WTC11 (cell line): ENCODE measurements around the gene LCE1D. TPM values are rescaled to one million over a fixed set of nuclear protein-coding genes. Genes with fewer than 3 reads are reported as not detected.

Source experiments
- ATAC-seq: fragments of 200-7000 bp; cut with Tn5 transposase; 2 replicates; pipeline ENCODE4 v1.10.0; 2021; ENCODE audit warnings: mild to moderate bottlenecking, moderate library complexity
- CTCF ChIA-PET: fragments of 300-600 bp; sonication (Branson Sonifier 250); formaldehyde crosslinking; loops from one replicate; lab custom pipeline; 2021; ENCODE audit warnings: antibody characterized with exemption; lab: Charles Lee
- POLR2A ChIA-PET: fragments of 350-600 bp; sonication (Branson Sonifier 250); formaldehyde crosslinking; loops from one replicate; lab custom pipeline; 2021; ENCODE audit warnings: antibody characterized with exemption; lab: Charles Lee
- DNase-seq: peaks from one replicate; pipeline ENCODE4 v3.0.0; 2021; ENCODE audit warnings: low spot score
- H3K27ac Mint-ChIP-seq: 2 replicates; pipeline ENCODE4 v1.8.0; 2021; ENCODE audit warnings: mixed read lengths
- H3K27me3 Mint-ChIP-seq: 2 replicates; pipeline ENCODE4 v1.8.0; 2021; ENCODE audit warnings: low read depth, mild to moderate bottlenecking, moderate library complexity, mixed read lengths
- H3K36me3 Mint-ChIP-seq: 2 replicates; pipeline ENCODE4 v1.8.0; 2021; ENCODE audit warnings: mixed read lengths
- H3K4me1 Mint-ChIP-seq: 2 replicates; pipeline ENCODE4 v1.8.0; 2022; ENCODE audit warnings: mixed read lengths
- H3K4me3 Mint-ChIP-seq: 2 replicates; pipeline ENCODE4 v1.8.0; 2021; ENCODE audit warnings: mild to moderate bottlenecking, moderate library complexity, mixed read lengths
- H3K9me3 Mint-ChIP-seq: 2 replicates; pipeline ENCODE4 v1.8.0; 2021; ENCODE audit warnings: mixed read lengths
- ESRRA ChIP-seq: sonication (generic); formaldehyde crosslinking; IDR thresholded peaks from 2 replicates; pipeline ENCODE4 v1.8.1; 2022; ENCODE audit warnings: mild to moderate bottlenecking, missing genetic modification reagents, borderline replicate concordance
- FOXJ3 ChIP-seq: sonication (generic); formaldehyde crosslinking; IDR thresholded peaks from 2 replicates; pipeline ENCODE4 v1.9.0; 2021; ENCODE audit warnings: missing genetic modification reagents, mild to moderate bottlenecking, borderline replicate concordance
- FOXP4 ChIP-seq: sonication (generic); formaldehyde crosslinking; IDR thresholded peaks from 2 replicates; pipeline ENCODE4 v1.8.0; 2022; ENCODE audit warnings: mild to moderate bottlenecking, missing genetic modification reagents
- GTF2I ChIP-seq: fragments of 250-450 bp; sonication (Bioruptor Pico); conservative IDR thresholded peaks from 2 replicates; pipeline ENCODE4 v1.4.0; 2021; ENCODE audit warnings: mild to moderate bottlenecking
- IRF1 ChIP-seq: sonication (generic); formaldehyde crosslinking; IDR thresholded peaks from 2 replicates; pipeline ENCODE4 v1.8.0; 2023; ENCODE audit warnings: missing genetic modification reagents
- JUN ChIP-seq: sonication (generic); formaldehyde crosslinking; IDR thresholded peaks from 2 replicates; pipeline ENCODE4 v1.8.0; 2023; ENCODE audit warnings: mild to moderate bottlenecking, missing genetic modification reagents
- NFATC4 ChIP-seq: fragments of 250-450 bp; sonication (Bioruptor Pico); IDR thresholded peaks from 2 replicates; pipeline ENCODE4 v1.9.0; 2021; ENCODE audit warnings: mild to moderate bottlenecking
- NFYB ChIP-seq: sonication (generic); formaldehyde crosslinking; conservative IDR thresholded peaks from 2 replicates; pipeline ENCODE4 v1.8.0; 2022; ENCODE audit warnings: low read depth, missing genetic modification reagents
- RORB ChIP-seq: fragments of 250-450 bp; sonication (Bioruptor Pico); IDR thresholded peaks from 2 replicates; pipeline ENCODE4 v1.9.0; 2021; ENCODE audit warnings: mild to moderate bottlenecking
- SMAD3 ChIP-seq: sonication (generic); formaldehyde crosslinking; IDR thresholded peaks from 2 replicates; pipeline ENCODE4 v1.8.0; 2022; ENCODE audit warnings: missing genetic modification reagents, mild to moderate bottlenecking, borderline replicate concordance
- STAT6 ChIP-seq: sonication (generic); formaldehyde crosslinking; conservative IDR thresholded peaks from 2 replicates; pipeline ENCODE4 v1.8.1; 2023; ENCODE audit warnings: mild to moderate bottlenecking, low read depth, missing genetic modification reagents, moderate library complexity
- USF2 ChIP-seq: sonication (generic); formaldehyde crosslinking; IDR thresholded peaks from 2 replicates; pipeline ENCODE4 v1.8.1; 2023; ENCODE audit warnings: mild to moderate bottlenecking, missing genetic modification reagents, moderate library complexity
- ZNF138 ChIP-seq: sonication (generic); formaldehyde crosslinking; conservative IDR thresholded peaks from 2 replicates; pipeline ENCODE4 v1.8.1; 2022; ENCODE audit warnings: mild to moderate bottlenecking, moderate library complexity, missing genetic modification reagents
- total RNA-seq: library from RNA; stranded (reverse); gene quantifications from 3 replicates; pipeline ENCODE4 v1.2.3, GENCODE V29; 2021
- TF ChIP-seq, protein P1 (sequence below): fragments of 250-450 bp; sonication (Bioruptor Pico); IDR thresholded peaks from 2 replicates; pipeline ENCODE4 v2.1.2; 2022; ENCODE audit warnings: mild to moderate bottlenecking, moderate library complexity
- TF ChIP-seq, protein P2 (sequence below): fragments of 250-450 bp; sonication (Bioruptor Pico); IDR thresholded peaks from 2 replicates; pipeline ENCODE4 v1.9.0; 2021; ENCODE audit warnings: mild to moderate bottlenecking
- TF ChIP-seq, protein P3 (sequence below): fragments of 200-600 bp; IDR thresholded peaks from 2 replicates; pipeline ENCODE4 v1.8.0; 2022; ENCODE audit warnings: antibody characterized with exemption
- TF ChIP-seq, protein P4 (sequence below): sonication (generic); formaldehyde crosslinking; IDR thresholded peaks from 2 replicates; pipeline ENCODE4 v1.8.0; 2022; ENCODE audit warnings: mild to moderate bottlenecking, missing genetic modification reagents

LCE1D gene
- total RNA-seq, 1 experiment from 2014 or later, result not detected

DNA sequence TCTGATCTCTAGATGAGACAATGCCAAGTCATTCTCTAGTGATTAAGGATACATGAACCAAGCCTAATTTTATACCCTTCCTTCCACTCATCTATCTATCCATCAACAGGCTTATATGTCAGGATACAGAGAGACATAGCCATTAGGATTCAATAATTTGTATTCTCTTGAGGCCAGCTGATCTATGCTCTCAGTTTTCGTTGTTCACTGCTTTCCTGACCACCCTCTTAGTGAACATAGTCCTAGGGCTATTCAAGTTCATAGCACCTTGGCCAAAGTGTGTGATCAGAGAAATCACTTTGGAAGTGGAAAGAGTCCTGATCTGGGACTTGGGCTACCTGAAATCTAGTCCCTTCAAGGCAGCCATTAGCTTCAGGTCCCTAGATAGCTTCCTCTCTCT, 42.9 kb upstream of the LCE1D start:
- no peak for DNase-seq
- Mint-ChIP-seq H3K4me1 (no peaks in the 10 kb centered on the region), H3K9me3 (peaks cover 89% of the 10 kb centered on the region), H3K27ac (no peak overlapping the region)
- ATAC-seq, result no peak
- TF ChIP-seq GTF2I (no peak), NFYB (no peak), USF2 (CRISPR knock-in tag) (no peak), SMAD3 (no peak), ESRRA (CRISPR knock-in tag) (no peak), ZNF138 (CRISPR knock-in tag) (no peak), NFATC4 (CRISPR knock-in tag) (no peak), JUN (CRISPR knock-in tag) (no peak), FOXJ3 (no peak), FOXP4 (no peak), IRF1 (CRISPR knock-in tag) (no peak), STAT6 (CRISPR knock-in tag) (no peak), RORB (no peak)
- TF ChIP-seq, protein P1, sequence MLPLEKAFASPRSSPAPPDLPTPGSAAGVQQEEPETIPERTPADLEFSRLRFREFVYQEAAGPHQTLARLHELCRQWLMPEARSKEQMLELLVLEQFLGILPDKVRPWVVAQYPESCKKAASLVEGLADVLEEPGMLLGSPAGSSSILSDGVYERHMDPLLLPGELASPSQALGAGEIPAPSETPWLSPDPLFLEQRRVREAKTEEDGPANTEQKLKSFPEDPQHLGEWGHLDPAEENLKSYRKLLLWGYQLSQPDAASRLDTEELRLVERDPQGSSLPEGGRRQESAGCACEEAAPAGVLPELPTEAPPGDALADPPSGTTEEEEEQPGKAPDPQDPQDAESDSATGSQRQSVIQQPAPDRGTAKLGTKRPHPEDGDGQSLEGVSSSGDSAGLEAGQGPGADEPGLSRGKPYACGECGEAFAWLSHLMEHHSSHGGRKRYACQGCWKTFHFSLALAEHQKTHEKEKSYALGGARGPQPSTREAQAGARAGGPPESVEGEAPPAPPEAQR (CRISPR knock-in tag), result no peak
- TF ChIP-seq, protein P2, sequence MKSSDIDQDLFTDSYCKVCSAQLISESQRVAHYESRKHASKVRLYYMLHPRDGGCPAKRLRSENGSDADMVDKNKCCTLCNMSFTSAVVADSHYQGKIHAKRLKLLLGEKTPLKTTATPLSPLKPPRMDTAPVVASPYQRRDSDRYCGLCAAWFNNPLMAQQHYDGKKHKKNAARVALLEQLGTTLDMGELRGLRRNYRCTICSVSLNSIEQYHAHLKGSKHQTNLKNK (CRISPR knock-in tag), result no peak
- TF ChIP-seq, protein P3, sequence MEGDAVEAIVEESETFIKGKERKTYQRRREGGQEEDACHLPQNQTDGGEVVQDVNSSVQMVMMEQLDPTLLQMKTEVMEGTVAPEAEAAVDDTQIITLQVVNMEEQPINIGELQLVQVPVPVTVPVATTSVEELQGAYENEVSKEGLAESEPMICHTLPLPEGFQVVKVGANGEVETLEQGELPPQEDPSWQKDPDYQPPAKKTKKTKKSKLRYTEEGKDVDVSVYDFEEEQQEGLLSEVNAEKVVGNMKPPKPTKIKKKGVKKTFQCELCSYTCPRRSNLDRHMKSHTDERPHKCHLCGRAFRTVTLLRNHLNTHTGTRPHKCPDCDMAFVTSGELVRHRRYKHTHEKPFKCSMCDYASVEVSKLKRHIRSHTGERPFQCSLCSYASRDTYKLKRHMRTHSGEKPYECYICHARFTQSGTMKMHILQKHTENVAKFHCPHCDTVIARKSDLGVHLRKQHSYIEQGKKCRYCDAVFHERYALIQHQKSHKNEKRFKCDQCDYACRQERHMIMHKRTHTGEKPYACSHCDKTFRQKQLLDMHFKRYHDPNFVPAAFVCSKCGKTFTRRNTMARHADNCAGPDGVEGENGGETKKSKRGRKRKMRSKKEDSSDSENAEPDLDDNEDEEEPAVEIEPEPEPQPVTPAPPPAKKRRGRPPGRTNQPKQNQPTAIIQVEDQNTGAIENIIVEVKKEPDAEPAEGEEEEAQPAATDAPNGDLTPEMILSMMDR, result no peak
- TF ChIP-seq, all 79 proteins: peak for 0
- peaks cover 74% of the 10 kb centered on the region for H3K36me3 Mint-ChIP-seq
- POLR2A ChIA-PET, result no interaction called here
- CTCF ChIA-PET, result no interaction called here
- no peak overlapping the region for H3K4me3 Mint-ChIP-seq
- peaks cover 17% of the 10 kb centered on the region for H3K27me3 Mint-ChIP-seq

GRCh38 chr1:152756872-152757271, 39.6 kb upstream of the LCE1D start:
- Mint-ChIP-seq H3K9me3 (peaks cover 97% of the 10 kb centered on the region), H3K4me3 (no peak overlapping the region), H3K27me3 (peaks cover 20% of the 10 kb centered on the region), H3K4me1 (no peaks in the 10 kb centered on the region), H3K27ac (no peak overlapping the region), H3K36me3 (peaks cover 87% of the 10 kb centered on the region)
- TF ChIP-seq, protein P4, sequence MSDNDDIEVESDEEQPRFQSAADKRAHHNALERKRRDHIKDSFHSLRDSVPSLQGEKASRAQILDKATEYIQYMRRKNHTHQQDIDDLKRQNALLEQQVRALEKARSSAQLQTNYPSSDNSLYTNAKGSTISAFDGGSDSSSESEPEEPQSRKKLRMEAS (CRISPR knock-in tag), result no peak
- ATAC-seq (no peak), DNase-seq (no peak)
- POLR2A ChIA-PET, result no interaction called here
- CTCF ChIA-PET, result no interaction called here
